HS-27A (cell line): ENCODE results near the gene TLE5.
"Not testable (repeated sequence)": the region's sequence is repeated elsewhere in the genome, so short reads cannot be mapped to it uniquely, and the experiment has no call there.

ENCODE experiments used
- DNase-seq: peaks from one replicate; pipeline ENCODE4 v3.0.0-alpha.2; 2012; ENCODE audit warnings: low read depth, missing footprints

The TLE5 gene

DNA sequence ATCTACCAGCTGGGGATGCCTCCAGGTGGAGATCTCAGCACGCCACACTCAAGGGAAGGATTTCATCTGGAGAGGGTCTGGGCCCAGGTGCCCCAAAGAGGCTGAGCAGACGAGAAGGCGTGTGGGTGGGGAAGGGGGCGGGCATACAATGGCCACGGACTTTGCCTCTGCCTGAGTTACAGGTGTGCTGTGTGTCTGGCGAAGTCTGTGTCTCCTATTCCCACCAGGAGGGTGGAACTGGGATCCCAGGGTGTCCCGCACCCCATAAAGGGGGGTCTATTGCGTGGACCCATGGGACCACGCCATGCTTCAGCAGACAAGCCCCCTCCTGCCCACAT is 36.8 kb downstream of the TLE5 start:
- no peak for DNase-seq

DNA sequence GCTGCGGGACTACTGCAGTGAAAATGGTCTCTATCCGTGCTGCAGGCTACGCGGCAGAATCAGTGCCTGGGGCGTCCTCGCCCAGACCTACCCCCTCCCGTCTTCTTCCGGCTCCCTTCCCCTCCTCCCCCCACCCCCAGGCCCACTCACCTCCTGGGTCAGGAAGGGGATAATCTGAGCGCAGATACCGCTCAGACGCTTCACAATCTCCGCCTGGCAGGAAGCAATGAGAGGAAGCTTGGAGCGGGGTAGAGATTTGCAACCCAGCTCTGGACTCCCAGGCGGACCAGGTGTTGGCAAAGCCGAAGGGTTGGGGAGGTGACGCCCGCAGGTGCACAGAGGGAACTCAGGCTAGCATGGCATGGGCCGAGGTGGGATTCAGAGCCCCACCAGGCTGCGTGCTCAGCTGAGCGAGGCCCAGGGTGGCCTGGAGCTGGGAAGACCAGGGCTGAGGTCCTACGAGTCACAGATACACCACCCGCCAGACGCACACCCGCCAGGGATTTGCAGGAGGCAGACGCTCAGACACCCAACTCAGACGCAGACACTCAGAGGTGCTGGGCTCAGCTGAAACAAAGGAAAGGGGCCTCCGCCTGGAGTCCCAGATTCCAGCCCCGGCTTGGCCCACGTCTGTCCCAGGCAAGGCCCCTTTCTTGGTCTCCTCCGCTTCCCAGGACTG is 37.3 kb downstream of the TLE5 start:
- DNase-seq = no peak

DNA sequence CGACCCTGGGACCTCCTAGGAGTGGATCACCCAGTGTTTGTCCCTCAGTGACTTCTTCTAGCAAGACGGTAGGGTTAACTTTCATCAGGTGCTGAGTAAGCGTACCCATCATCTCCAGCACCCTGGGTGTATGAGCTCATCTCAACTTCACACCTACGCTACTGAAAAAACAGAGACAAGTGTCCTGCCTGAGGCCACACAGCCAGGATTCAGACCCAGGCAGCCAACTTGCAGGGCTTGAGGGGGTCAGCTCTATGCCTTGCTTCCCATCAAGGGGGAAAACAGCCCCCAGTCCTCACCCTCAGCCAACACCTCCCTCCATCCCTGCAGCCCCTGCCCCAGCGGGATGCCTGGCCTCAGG is 37.8 kb downstream of the TLE5 start:
- DNase-seq = no peak

DNA sequence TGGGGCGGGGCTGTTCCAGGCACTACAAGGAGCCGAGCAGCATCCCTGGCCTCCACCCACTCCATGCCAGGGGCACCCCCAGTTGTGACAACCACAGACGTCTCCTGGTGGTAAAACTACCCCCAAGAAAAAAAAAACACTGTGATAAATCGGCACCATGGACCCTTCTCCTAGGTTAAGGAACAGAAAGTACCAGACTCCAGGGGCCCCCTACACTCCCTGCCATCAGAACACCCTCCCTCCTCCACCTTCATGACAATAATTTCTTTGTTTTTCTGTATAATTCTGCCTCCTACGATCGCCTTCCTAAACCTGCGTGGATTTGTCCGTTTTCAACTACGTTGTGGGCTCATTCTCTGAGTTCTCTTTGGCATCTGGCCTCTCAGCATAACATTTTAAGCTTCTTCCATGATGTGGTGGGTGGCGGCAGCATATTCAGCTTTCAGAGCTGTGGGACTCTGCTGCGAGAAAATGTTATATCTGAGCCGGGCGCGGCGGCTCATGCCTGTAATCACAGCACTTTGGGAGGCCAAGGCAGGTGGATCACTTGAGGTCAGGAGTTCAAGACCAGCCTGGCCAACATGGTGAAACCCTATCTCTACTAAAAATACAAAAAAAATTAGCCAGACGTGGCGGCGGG is 41.9 kb downstream of the TLE5 start:
- DNase-seq = no peak

DNA sequence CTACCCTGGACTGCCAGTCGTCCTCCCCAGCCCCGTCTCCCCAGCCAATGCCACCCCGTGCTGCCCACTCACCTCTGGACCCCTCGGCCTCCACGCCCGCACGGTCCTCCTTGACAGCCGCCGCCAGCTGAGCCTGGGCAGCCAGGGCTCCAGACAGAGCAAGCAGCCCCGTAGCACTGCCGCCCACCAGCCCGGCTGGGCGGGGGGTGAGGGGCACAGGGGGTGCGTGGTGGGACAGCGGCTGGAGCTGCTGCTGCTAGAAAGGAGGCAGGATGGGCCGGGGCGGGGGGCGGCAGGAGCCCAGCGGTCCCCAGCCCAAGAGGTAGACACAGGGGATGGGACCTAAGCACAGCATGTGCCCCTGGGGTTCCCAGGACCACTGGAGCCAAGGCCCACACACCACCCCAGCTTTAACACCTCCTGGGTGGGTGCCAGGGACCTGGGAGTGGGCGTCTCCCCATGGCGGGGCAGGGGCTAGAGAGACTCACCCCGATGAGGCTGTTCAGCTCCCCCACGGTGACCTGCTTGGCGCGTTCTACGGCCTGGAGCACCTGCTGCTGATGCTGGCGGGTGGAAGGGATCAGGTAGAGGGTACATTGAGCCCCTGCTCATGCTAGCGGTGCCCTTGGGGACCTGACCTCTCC is 43.0 kb downstream of the TLE5 start:
- no peak for DNase-seq

DNA sequence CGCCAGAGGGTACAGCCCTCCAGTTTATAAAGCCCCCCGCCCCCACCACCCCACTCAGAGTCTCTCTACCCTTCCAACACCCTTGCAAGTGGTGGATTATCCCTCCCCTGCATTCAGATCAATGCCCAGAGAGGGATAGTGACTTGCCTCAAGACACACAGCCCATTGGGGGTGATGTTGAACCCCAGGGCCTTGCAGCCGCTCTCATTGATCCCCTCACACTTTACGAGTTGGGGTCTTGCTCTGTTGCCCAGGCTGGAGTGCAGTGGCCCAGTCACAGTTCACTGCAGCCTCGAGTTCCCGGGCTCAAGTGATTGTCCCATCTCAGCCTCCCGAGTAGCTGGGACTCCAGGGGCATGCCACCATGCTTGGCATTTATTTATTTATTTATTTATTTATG is 44.4 kb downstream of the TLE5 start:
- DNase-seq = no peak

DNA sequence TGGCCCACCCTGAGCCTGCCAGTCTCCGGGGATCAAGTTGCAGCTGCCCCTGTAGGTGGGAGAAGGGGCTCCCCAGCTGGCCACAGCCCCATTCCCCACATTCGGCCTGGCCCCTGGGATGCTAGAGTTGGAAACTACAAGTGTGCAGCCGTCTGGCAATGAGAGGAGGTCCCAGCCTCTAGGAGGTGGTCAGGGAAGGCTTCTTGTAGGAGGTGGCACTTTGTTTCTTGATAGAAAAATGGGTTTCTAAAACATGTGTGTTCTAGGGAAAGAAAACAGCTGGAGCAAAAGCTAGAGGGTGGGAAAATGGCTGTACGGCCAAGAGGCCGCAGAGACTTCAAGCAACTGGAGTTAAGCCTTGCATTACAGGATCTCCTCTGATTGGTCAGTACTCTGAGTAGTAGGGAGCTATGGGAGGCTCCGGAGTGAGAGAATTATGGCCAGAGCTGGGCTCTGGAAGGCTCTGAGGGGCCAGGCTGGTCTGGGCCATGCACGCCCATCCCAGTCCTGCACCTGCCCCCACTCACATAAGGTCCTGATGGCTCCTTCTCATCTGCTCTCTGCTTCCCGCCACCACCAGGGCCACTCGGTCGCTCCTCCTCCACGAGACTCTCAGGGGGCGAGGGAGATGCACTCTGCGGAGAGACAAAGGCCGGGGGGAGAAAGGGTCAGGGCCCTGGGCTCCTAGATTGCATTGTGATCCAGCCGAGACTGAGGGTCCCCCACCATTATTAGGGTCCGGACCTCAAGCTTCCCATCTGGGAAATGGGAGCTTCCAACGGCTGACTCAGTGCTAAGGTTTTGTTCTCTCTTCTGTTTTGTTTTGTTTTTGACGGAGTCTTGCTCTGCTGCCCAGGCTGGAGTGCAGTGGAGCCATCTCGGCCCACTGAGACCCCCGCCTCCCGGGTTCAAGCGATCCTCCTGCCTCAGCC is 46.9 kb downstream of the TLE5 start:
- no peak for DNase-seq

DNA sequence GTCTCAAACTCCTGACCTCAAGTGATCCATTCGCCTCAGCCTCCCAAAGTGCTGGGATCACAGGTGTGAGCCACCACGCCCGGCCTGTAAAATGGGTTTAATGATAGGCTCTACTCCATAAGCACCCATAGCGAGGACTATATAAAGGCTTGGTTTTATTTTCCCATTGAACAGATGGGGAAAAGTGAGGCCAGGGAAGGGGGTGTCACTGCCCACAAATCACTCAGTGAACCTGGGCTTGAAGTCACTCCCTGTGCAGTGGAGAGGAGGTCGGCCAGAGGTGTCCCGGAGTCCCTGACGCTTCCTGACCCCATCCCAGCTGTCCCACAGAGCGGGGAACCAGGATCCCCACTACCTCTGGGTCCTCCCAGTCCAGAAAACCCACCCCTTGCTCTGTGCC is 48.2 kb downstream of the TLE5 start:
- no peak for DNase-seq

DNA sequence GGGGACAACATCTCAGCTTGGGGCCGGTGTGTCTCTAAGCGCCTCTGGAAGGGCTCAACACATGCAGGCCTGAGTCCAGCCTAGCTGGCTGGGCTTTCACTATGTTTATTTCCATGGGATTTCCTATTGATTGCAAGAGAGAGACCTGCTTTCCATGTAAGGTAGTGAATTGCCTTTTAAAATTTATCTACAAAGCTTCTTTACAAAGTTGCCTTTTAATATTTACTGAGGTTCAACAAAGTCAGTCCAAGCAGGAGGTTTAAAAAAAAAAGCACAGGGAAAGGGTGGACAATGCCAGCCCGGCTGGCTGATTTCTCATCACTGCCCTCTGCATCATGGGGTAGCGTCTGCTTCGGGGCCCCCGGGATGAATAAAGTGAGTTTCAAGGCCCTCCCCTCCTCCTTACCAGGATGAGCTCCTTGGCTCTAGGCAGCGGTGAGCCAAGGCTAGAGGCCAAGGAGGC is 49.0 kb downstream of the TLE5 start:
- no peak for DNase-seq

DNA sequence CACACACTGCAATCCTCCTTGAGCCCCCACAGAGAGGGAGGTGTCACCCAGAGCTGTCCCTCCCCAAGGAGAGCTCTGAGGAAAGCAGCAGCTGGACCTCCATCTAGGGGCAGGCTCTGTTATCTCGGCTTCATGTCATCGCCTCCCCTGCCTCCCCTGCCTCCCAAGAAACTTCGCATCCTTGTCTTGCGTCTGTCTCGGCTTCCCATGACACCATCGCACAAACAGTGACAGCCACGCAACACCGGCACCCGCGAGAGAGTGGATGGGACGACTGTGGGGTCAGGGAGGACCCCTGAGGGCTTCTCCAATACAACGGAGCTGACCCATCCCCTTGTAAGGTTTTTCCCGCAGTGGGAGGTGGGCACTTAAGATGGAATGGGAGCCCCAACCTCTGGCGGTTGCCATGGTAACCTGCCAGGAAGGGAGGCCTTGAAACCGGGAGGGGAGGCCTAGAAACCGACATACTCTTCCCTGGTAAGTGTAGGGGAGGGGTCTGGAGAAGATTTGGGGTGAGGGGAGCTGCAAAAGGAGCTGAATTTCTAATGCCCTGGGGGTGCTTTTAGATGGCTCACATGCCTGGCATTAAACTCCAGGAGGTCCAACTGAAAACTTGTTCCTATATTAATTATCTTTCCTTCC is 49.6 kb downstream of the TLE5 start:
- no peak for DNase-seq

DNA sequence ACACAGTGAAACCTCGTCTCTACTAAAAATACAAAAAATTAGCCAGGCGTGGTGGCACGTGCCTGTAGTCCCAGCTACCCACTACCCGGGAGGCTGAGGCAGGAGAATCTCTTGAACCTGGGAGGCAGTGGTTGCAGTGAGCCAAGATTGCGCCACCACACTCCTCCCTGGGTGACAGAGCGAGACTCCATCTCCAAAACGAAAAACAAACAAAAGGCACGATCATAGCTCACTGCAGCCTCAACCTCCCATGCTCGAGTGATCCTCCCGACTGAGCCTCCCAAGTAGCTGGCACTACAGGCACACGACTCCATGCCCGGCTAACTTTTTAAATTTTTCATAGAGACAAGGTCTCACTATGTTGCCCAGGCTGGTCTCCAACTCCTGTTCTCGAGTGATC is 50.2 kb downstream of the TLE5 start:
- not testable (repeated sequence) for DNase-seq

DNA sequence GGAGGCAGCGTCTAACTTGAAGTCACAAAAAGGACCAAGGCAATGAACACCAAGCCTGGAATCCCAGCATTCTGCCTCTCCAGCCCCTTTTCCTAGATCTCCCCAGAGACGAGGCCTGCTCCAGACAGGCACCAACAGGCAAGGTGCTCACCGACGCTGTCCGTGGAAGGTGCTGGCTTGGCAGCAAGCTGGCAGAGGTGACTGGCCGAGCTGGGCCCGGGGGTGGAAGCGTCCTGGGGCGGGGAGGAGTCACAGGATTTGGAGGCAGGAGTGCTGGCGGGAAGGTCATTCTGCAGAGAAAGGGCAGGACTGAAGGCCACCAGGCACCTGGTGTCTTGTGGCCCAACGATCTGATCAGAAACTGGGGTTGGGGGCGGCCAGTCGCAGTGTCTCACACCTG is 51.4 kb downstream of the TLE5 start:
- no peak for DNase-seq

DNA sequence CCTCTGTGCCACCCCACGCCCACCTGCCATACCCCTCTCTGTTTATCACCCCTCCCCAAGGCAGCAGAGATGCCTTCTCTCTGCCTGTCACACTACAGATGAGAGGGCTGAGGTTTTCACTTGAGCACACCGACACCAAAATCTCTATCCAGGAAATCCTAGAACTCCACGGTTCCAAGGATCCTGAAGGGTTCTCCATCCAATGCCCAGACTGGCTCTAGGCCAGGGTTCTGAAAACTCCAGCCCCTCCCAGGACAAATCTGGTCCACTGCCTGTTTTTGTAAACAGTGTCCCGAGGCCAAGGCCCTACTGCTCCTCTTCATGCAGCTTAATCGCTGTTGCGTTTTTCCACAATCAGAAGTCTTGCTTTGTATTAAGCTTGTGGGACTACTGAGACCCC is 53.3 kb downstream of the TLE5 start:
- DNase-seq = no peak

DNA sequence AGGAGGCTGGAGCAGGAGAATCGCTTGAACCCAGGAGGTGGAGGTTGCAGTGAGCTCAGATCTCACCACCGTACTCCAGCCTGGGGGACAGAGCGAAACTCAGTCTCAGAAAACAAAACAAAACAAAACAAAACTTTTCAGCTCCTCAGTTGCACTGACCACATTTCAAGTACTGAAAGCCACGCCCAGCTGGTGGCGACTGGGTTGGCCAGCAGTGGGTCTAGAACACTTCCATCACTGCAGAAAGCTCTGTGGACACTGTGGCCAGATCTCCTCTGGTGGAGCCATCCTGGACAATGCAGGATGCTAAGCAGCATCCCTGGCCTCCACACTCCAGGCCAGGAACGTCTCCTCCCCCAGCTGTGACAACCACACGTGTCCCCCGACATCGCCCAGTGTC is 54.3 kb downstream of the TLE5 start:
- no peak for DNase-seq

DNA sequence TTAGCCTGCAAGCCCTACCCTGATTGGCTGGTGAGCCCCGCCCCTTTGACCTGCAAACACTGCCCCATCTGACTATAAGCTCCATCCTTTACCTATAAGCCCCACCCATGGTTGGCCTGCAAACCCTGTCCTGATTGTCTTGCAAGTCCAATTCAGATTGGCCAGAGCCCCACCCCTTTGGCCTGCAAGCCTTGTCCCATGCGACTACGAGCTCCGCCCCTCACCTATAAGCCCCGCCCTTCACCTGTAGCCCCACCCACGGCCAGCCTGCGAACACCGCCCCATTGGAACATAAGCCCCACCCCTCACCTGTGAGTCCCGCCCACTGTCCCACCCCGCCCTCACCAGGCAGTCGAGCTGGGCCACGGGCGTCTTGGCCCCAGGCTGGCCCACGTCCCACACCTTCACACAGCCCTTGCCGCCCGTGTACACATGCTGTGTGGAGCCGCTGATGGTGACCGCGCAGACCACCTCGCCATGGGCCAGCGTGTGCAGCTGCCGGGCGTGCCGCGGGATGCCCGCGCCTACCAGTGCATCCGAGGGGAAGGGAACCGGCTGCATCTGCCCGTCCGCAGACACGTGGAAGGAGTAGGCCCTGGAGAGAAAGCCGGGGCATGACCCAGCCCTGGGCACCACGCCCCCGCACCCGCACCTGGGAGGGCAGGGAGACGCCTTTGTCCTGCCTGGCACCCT is 56.1 kb downstream of the TLE5 start:
- no peak for DNase-seq

DNA sequence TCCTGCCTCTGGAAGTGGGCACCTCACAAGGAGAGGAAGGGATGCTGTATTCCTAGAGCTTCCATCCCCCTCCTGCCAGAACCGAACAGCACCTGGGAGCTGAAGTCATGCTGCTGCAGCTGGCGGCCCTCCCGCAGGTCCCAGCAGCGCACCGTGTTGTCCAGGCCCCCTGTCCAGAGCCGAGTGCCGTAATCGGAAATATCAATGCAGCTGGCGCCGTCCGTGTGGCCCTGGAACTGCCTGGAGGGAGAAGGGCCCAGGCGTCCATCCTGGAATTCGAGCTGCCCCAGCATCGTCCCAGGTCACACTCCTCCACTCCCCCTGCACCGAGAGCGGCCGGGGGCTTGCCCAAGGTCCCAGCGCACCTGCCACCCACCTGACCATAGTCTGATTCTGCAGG is 57.0 kb downstream of the TLE5 start:
- no peak for DNase-seq

DNA sequence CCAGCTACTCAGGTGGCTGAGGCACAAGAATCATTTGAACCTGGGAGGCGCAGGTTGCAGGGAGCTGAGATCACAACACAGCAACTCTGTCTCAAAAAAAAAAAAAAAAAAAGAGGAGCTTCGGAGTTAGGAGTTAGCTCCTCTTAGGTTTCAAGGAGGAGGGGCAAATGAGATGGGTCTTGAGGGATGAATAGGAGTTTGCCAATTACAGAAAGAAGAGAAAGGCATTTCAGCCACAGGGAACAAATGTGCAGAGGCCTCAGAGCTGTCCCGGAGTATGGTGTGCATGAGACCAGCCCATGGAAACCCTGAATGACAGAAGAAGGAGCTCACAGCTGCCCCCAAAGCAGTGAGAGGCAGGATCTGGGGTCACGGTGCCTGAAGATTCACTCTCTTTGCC is 57.8 kb downstream of the TLE5 start:
- DNase-seq = no peak

DNA sequence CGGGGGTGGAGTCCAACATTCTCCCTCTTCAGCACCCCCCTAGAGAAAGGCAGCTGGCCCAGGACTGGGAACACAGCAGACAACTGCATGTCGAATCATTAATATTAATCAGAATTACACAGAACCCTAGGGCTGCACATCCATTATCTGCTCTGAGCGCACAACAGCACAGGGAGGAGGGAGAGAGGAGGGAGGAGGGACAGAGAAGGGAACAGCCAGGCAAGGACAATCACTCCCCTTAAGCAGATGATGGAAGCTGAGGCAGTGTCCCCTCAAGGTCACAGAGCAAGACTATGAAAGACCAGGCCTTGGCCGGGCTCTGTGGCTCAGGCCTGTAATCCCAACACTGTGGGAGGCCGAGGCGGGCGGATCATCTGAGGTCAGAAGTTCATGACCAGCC is 59.2 kb downstream of the TLE5 start:
- no peak for DNase-seq
